Stimulated activated CD4-positive, alpha-beta T cell treated with anti-CD3 and anti-CD28 coated beads, Interleukin-15, amount 100 ng/mL, for 48 hours (primary cell): ENCODE measurements around the gene COL25A1.

Source experiments
- DNase-seq, 2 donors: peaks; one replicate each; pipeline ENCODE4 v3.0.0-alpha.2; 2020; ENCODE audit warnings: low read depth in 2 of 2

Gene COL25A1

DNA sequence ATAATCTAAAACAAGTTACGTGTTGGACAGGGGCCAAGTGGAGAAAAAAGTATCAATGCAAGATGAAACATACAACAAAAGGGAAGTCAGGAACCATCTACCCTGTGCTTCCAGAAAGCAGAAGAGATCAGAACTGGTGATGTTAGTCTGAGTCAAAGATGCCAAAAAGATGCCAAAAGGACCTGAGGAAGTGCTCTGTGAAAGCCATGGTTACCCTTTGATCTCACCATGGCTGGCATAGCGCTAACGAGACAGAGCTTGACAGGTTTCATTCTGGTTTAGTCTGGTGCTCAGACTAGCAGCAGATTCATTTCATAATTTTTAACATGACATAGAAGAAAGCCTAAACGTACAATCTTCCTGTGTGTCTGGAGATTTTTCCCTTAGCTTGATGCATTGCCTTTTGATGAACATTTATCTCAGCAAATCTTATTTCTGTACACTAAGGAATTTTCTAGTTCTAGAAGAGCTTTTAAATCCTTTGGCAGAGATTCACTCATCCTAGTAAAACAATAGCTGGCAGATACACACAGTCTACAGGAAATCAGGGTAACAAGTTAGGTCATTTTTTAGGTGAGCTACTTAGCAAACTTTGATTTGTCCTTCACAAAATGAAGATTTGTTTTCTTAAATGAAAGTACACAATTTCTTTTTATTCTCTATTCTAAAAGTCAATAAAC lies 87.7 kb downstream of the COL25A1 start:
- DNase-seq: no peak

DNA sequence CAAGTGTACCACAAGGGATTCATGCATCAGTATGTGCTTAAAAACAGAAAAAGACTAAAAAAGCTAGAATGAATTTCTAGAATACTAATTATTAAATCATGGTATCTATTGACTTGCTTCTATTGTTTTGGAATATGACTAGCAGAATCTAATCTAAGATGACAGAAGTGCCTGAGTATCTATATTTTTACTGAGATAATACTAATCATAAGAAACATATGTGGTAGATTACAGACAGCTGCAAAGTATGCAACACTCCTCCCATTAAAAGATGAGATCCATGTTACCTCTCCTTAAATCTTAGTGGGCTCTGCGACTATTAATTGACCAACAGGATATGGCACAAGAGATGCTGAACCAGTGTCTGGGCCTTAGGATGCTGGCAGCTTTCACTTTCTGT lies 89.4 kb downstream of the COL25A1 start:
- no peak for DNase-seq

- no peak for DNase-seq
Measured at GRCh38 chr4:109211671-109212070, 90.8 kb downstream of the COL25A1 start.

DNA sequence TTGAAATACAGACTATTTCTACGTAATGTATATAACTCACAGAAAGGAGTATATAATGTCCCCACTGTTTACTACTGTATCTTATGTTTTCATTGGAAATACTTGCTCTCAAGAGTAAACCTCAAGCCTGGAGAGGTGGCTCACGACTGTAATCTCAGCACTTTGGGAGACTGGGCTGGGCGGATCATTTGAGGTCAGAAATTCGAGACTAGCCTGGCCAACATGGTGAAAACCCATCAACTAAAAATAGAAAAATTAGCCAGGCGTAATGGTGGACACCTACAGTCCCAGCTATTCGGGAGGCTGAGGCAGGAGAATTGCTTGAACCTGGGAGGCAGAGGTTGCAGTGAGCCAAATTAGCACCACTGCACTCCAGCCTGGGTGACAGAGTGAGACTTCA lies 92.8 kb downstream of the COL25A1 start:
- DNase-seq: no peak

GRCh38 chr4:109207898-109208297 lies 94.6 kb downstream of the COL25A1 start:
- no peak for DNase-seq

GRCh38 chr4:109207061-109207460 lies 95.4 kb downstream of the COL25A1 start:
- no peak for DNase-seq

- DNase-seq: no peak
Measured at GRCh38 chr4:109206620-109207019, 95.8 kb downstream of the COL25A1 start.

DNA sequence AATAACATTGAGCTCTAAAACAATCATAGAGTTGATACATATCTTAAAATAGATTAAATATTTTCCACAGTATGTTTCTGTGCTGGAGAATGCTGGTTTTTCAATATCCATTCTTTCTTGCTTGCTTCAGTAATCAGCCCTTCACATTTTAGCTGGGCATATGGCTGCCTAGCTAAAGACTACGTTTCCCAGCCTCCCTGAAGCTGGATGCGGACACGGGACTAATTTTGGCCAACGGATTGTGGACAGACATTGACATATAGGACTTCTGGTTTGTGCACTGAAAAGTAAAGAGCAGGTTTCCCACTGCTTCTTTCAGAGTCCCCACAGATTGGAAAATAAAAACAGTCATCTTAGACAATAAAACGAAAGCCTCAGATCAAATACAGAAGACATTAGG lies 97.3 kb downstream of the COL25A1 start:
- no peak for DNase-seq

- no peak for DNase-seq
Measured at GRCh38 chr4:109199585-109199984, 102.9 kb downstream of the COL25A1 start.

GRCh38 chr4:109195646-109196045 lies 106.8 kb downstream of the COL25A1 start:
- DNase-seq: no peak

GRCh38 chr4:109191216-109191615 lies 111.2 kb downstream of the COL25A1 start:
- DNase-seq: no peak

GRCh38 chr4:109186458-109186945 lies 116.0 kb downstream of the COL25A1 start:
- no peak for DNase-seq

DNA sequence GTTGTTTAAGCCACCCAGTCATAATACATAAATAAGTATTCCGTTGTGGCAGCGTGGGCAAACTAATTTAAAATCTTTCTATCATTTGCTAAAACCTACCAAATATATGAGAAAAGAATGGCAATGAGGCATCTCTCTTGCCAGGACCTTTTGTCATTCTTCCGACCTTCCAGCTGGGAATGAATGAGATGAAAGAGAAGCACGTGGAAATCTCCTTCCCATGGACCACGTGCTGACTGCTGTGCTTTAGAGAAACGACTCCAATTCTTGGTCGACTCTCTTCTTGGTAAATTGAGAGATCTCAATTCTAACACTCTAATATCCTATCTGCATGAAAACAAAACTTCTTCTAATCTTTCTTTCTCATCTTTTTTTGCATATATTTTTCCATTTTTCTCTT lies 116.5 kb downstream of the COL25A1 start:
- DNase-seq: no peak

DNA sequence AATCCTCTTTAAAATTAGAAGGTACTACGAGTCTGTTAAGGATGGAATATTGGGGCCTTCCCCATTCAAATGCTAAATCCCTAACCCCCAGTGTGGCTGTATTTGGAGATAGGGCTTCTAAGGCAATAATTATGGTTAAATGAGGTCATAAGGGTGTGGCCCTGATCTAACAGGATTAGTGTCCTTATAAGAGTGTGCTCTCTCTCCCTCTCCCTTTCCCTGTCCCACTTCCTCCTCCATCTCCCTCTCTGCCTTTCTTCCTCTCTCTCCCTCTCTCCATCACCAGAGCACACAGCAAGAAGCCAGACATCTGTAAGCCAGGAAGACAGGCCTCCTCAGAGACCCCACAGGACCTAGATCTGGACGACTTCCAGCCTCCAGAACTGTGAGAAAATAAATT lies 116.9 kb downstream of the COL25A1 start:
- DNase-seq: no peak

- no peak for DNase-seq
Measured at GRCh38 chr4:109184491-109184961, 117.9 kb downstream of the COL25A1 start.

DNA sequence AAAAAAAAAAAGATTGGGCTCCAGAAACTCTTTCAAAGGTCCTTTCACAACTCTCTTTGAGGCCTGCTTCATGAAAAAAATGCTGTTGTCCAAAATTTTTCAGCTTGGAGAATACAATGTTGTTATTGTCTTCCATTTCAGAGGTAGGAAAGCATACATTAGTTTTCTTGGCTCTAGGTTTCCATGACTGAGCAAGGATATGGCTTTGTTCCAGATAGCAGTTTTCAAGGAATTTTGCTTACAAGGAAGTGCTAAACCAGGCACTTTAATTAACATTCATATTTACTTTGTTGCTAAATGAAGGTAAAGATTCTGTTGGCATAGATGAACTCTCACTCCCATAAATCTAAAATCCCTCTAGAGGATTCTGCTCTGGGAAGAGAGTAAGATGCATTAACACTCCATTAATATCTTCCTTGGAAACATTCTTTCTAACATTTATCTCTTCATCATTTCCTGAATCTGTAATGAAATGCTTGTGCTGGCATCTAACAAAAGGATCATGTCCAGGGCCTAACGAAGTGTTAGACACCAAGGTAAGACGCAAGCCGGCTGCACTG lies 118.4 kb downstream of the COL25A1 start:
- no peak for DNase-seq

- no peak for DNase-seq
Measured at GRCh38 chr4:109182696-109183095, 119.8 kb downstream of the COL25A1 start.

GRCh38 chr4:109179061-109179460 lies 123.4 kb downstream of the COL25A1 start:
- no peak for DNase-seq

GRCh38 chr4:109177096-109177810 lies 125.2 kb downstream of the COL25A1 start:
- DNase-seq: no peak

DNA sequence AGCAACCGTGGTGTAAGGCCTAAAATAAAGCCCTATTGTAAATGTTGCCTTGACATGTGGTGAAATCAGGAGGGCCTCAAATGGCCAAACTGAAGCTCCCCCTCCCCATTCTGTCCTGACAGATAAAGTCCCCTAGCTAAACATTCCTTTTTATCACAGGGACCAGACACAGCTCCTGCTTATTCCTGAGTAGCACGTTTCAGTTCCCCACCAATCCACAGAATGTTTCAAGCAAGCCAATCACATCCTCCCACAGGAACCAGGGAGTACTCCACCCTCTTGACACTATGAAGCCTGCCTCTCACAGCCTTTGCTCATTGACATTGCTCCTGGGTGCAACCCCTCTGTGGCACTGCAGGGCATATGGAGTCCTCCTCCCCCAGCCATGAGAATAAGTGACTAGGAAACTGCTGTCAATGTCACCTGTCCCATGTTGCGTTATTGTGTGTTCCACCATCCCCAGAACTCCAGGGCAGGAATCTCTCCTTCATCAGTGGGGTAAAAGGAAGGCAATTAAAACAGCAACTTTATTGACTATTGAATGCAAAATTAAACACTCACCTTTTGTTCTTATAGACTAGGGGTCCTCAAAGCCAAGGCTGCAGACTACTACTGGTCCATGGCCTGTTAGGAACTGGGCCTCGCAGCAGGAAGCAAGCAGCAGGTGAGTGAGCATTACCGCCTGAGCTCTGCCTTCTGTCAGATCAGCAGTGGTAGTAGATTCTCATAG lies 128.1 kb downstream of the COL25A1 start:
- DNase-seq: no peak

- DNase-seq: no peak
Measured at GRCh38 chr4:109172301-109172700, 130.2 kb downstream of the COL25A1 start.

- no peak for DNase-seq
Measured at GRCh38 chr4:109171070-109171469, 131.4 kb downstream of the COL25A1 start.
